ENCODE data around the gene KRT12.

GRCh38 chr17:40916366-40916765 is 49.3 kb upstream of the KRT12 start:
- 0 out of 2 replicates have a peak, but pooled peaks have one; percentile 13 for TF ChIP-seq POLR2A (IDR thresholded peaks at IDR 0.05; ENCODE audit: low read depth, low read length)
- no peak for TF ChIP-seq POU2F2 (IDR thresholded peaks at IDR 0.05; ENCODE audit: low read depth, low read length)
- no peak for TF ChIP-seq POLR2AphosphoS5 (IDR thresholded peaks at IDR 0.05; ENCODE audit: low read depth, low read length)
- TF ChIP-seq SPI1 (IDR thresholded peaks at IDR 0.05; ENCODE audit: low read depth, low read length), result no peak

All from GM12891 (cell line).